Stimulated activated CD4-positive, alpha-beta T cell treated with anti-CD3 and anti-CD28 coated beads, Interleukin-1b, Interleukin-23, amount 100 ng/mL, for 4 hours (primary cell): Measurements from ENCODE around the gene TSPAN6.

ENCODE experiments used
- DNase-seq, 2 donors: peaks; one replicate each; pipeline ENCODE4 v3.0.0-alpha.2; 2020; ENCODE audit warnings: low read depth in 2 of 2

TSPAN6 gene, protein sequence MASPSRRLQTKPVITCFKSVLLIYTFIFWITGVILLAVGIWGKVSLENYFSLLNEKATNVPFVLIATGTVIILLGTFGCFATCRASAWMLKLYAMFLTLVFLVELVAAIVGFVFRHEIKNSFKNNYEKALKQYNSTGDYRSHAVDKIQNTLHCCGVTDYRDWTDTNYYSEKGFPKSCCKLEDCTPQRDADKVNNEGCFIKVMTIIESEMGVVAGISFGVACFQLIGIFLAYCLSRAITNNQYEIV

GRCh38 chrX:100636321-100636991 lies at the start of gene TSPAN6:
Gene TSPAN6, minus strand, starts transcription at chrX:100636806. Its CDS starts 112 bp downstream, at chrX:100636694.
- peak; percentile 60 to 65 for DNase-seq

- no peak for DNase-seq
Observed at GRCh38 chrX:100685997-100686305, 49.3 kb upstream of the TSPAN6 start.

DNA sequence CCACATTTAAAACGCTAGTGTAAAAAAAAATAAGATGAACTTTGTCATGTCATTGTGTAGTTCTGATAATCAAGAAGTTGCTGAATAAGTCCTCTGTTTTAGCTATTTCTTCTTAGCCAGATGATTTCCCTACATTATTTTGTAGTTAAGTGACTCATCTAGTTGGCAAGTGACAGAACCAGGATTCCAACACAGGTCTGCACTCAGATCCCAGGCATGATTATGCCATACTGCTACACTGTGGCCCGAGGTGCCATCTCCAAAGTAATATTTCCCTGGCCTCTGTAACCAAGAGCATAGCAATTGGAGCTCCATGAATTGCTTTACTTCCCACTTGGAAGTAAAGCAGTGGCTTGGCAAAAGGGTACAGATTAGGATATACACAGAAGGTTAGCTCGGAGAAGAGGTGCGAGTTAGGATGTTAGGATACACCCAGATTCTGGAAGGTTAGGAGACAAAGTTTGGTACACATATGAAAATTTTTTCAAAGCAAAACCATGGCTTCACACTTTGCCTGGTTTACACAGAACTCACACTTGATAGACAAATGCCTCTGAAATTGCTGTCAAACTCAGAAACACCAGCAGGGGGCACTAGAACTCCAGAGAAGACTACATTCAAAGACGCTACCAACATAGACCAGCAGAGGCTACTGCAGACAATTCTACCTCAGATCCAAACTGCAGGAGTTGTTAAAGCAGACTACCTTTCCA lies 48.8 kb upstream of the TSPAN6 start:
- DNase-seq: peak in 1 of 2 donors; percentile 60

- no peak for DNase-seq
Observed at GRCh38 chrX:100682939-100683338, 46.3 kb upstream of the TSPAN6 start.

DNA sequence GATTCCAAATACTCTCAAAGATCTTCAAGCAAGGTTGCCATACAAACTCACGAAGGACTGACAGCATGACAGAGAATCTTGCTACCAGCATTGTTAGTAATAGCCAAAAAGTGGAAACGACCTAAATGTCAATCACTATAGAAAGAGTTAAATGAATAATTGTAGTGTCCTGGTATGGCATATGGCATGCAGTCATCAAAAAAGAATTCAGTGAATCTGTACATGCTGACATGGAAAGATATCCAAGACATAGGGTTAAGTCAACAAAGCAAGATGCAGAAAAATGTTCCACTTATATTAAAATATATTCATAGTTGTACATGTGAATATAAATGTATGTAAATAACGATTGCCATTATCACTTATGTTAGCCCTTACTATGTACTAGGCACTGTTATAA lies 45.0 kb upstream of the TSPAN6 start:
- no peak for DNase-seq

DNA sequence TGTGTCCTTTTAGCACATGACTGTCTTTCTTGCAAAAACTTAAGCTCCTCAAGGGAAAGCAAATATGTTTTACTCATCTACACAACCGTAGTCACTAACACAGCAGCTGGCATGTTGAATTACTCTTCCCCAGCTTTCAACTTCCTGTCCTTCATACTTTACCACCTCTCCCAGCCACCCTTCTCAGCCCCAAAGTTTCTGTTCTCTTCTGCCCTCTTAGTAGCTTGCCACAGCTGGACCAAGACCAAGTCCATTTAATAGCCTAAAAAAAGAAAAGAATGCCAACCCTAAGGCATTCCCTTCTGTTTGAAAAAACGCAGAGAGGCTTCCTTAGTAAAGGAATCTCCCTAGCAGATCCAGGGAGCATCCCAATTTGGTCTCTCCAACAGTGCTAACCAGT lies 44.1 kb upstream of the TSPAN6 start:
- no peak for DNase-seq

GRCh38 chrX:100677611-100678181 lies 41.1 kb upstream of the TSPAN6 start:
- no peak for DNase-seq

DNA sequence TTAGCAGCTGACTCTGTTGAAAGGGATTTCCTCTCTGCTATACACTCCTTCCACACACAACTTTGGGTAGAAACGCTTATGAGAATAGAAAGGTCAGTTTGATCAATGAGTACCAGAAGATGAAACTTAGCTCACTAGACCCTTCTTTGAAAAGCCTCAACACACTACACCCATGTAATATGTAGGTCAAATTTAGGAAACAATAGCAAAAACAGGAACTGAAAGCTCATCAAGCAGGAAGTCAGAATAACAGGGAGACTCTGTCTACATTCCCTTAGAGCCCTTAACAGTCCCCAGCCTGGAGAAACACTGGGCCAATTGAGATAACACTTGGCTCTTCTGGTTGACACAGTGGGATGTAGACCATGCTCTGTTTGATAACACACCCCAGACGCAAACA lies 38.1 kb upstream of the TSPAN6 start:
- DNase-seq: no peak

GRCh38 chrX:100673397-100673953 lies 36.9 kb upstream of the TSPAN6 start:
- DNase-seq: no peak

DNA sequence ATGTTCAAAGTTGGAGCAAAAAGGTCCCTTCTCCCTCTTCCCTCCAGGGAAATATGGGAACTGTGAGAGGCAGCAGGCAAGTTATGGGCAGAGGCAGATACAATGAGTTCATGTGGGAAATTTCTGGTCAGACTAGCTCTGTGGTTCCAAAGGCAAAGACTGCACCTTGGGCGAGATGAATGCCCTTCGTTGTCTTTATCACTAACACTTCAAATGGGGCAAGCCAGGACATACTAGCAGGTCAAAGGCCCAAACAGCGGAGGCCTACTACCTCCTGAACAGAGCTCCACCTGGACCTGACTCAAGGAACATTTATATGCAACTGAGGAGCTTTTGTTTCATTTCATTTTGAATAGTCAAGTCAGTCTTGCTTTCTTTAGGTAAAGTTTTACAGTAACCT lies 36.4 kb upstream of the TSPAN6 start:
- no peak for DNase-seq

DNA sequence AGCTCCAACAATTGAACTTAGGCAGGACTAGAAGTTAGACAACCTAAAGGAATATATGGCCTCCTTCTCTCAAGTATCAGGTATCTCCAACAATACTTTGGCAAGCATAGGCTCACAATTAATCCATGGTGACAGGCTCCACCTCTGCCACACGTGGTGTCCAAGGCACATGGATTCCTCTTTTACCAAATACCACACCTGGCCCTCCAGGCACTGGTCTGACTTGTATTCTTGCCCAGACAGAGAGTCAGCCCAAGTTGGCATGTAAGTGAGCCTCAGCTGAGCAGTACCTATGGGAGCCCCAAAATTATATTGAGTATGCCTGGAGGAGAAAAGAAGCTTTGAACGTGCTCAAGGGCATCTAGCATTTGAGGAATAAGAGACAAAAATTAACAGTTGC lies 27.0 kb upstream of the TSPAN6 start:
- DNase-seq: no peak

GRCh38 chrX:100662796-100663195 lies 26.2 kb upstream of the TSPAN6 start:
- no peak for DNase-seq

DNA sequence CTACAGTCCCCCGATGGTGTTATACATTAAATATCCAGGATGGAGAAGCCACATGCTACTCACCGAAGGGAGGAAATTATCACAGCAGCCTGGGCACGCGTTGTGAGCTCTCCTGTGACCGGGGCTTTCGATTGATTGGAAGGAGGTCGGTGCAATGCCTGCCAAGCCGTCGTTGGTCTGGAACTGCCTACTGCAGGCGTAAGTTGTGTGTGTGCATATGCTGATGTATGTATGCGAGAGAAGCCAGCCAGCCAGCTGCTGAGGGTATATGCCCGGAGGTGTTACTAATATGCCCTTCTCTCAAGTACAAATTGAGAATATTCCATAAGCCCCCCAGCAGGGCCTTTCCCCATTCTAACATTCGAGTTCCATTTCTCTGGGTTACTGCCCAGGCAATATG lies 25.6 kb upstream of the TSPAN6 start:
- no peak for DNase-seq

DNA sequence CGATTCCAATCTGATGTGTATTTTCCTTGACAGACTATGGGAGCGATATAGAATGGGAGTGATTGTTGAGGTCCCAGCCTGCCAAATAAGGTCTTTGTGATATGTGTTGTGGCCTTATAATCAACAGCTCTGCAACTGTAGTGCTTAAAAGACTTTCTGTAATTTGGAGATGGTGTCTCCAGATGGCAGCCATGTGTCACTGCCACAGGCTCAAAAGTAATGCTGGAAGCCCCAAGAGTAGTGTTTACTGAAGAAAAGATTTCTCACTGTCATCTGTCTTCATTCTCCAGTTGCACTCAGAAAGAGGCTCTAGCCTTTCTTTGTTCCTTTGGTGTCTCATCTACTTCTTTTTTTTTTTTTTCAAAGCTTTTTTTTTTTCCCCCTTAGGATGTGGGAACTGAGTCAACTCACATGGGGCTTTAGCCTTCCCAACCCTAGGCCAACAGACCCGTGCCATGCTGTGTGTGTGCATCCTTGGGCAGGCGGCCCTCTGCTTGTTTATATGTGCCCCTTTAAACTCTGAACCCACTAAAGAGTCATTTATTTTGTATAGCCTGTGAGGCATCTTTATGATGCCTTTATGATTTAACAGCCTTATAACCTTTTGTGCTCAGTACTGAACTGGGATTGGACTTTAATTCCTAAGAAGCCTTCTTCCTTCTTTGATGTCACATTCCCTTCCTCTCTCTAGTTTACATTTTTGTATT lies 23.0 kb upstream of the TSPAN6 start:
- DNase-seq: no peak

GRCh38 chrX:100658941-100659381 lies 22.4 kb upstream of the TSPAN6 start:
- no peak for DNase-seq

DNA sequence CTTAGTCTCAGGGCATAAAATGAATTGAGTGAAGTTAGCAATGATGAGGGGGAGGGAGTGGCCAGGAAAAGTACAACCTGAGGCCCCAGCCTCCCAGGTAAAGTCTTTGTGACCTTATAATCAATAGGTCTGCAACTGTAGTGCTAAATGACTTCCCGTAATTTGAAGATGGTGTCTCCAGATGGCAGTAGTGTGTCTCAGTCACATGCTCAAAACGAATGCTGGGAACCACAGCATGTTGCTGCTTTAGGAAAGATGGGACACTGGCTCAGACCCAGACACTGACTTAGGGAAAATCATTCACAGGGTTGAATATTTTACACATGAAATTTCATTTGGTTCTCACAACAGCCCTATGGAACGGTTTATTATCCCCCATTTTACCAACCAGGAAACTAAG lies 17.7 kb upstream of the TSPAN6 start:
- no peak for DNase-seq

DNA sequence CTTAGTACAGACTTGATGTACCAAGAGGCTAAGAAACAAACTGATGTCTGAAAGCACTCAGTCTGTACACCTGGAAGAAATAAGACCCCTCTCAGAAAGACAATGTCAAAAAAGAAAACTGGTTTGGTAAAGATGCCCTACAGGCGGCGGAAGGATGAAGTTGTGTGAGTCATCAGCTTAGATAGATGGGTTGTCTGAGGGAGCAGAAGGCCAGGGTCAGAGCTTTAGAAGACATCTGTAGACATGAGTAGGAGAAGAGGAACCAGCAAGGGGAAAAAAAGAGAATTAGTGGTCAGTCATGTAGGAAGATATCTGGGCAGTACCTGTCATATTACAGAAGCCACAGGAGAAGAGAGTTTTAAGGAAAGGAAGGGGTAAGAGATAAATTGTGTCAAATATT lies 15.7 kb upstream of the TSPAN6 start:
- DNase-seq: no peak

DNA sequence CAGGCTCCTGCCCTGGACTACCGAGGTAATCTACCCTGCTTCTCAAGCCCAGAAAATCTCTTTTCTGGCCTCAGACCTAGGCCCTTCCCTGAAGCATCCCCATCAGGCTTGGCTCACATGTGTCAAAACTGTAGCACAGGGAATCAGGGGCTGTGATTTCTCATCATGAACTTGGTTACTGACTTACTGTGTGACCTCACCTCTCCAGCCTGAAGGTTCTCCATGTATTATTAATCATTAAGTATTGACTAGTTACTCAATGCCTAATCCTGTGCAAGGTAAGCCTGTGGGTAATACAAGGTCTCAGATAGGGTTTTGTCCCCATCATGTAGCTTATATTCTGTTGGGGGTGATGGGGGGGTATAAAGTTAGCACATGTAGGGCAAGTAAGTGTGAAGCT lies 14.2 kb upstream of the TSPAN6 start:
- DNase-seq: no peak

- no peak for DNase-seq
Observed at GRCh38 chrX:100649550-100650356, 13.1 kb upstream of the TSPAN6 start.

GRCh38 chrX:100648458-100649417 lies 12.1 kb upstream of the TSPAN6 start:
- DNase-seq: no peak
